ENCODE data around the gene YWHAG. TPM values are rescaled to one million over a fixed set of nuclear protein-coding genes. Genes with fewer than 3 reads are reported as not detected.
"Not testable (repeated sequence)": the region's sequence is repeated elsewhere in the genome, so short reads cannot be mapped to it uniquely, and the experiment has no call there.

YWHAG gene
- total RNA-seq, 1 donor from 2014 or later = 132 TPM

DNA sequence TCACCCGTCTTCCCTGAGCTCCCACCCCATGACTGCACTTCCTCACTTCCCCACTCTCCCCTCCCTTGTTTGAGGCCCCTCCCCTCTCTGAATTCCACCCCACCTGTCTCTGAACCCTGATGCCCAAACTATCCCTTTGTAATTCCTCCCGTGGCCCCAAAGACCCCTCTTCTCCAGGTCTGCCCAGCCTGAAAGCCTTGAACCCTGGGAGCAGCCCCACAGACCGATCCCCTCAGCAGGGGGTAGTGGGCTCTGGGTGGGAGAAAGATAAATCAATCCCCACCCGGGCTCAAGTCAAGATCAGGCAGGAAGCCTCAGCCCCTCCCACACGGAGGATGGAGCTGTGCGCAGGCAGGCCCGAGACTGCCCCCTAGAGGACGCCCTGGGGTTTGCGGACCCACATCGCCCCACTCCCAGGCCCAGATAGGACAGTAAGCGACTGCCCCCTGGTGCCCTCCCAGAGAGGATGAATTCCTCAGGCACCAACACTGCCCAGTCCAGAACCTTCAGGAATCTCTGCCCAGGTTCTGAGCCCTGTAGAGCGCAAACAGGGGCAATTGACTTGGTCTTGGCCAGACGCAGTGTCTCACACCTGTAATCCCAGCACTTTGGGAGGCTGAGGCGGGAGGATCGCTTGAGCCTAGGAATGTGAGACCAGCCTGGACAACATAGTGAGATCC, 44.6 kb downstream of the YWHAG start:
- H3K27me3 Mint-ChIP-seq = no peaks in the 10 kb centered on the region
- H3K27ac Mint-ChIP-seq = peak overlapping the region; percentile 82
- no peaks in the 10 kb centered on the region for H3K9me3 Mint-ChIP-seq (ENCODE audit: low read depth)
- no peaks in the 10 kb centered on the region for H3K36me3 Mint-ChIP-seq (ENCODE audit: insufficient read depth)
- peak; percentile 96 for DNase-seq (ENCODE audit: low spot score, unreplicated experiment)
- peaks cover 14% of the 10 kb centered on the region for H3K4me1 Mint-ChIP-seq (ENCODE audit: low read depth)
- no peak overlapping the region for H3K4me3 Mint-ChIP-seq (ENCODE audit: low read depth)
- no peak for TF ChIP-seq CTCF (IDR thresholded peaks at IDR 0.05; ENCODE audit: unreplicated experiment)

GRCh38 chr7:76311838-76312237, 47.0 kb downstream of the YWHAG start:
- H3K4me3 Mint-ChIP-seq (ENCODE audit: low read depth); H3K27ac Mint-ChIP-seq; H3K27me3 Mint-ChIP-seq; H3K36me3 Mint-ChIP-seq (ENCODE audit: insufficient read depth); H3K9me3 Mint-ChIP-seq (ENCODE audit: low read depth); H3K4me1 Mint-ChIP-seq (ENCODE audit: low read depth); DNase-seq (ENCODE audit: low spot score, unreplicated experiment): not testable (repeated sequence)

DNA sequence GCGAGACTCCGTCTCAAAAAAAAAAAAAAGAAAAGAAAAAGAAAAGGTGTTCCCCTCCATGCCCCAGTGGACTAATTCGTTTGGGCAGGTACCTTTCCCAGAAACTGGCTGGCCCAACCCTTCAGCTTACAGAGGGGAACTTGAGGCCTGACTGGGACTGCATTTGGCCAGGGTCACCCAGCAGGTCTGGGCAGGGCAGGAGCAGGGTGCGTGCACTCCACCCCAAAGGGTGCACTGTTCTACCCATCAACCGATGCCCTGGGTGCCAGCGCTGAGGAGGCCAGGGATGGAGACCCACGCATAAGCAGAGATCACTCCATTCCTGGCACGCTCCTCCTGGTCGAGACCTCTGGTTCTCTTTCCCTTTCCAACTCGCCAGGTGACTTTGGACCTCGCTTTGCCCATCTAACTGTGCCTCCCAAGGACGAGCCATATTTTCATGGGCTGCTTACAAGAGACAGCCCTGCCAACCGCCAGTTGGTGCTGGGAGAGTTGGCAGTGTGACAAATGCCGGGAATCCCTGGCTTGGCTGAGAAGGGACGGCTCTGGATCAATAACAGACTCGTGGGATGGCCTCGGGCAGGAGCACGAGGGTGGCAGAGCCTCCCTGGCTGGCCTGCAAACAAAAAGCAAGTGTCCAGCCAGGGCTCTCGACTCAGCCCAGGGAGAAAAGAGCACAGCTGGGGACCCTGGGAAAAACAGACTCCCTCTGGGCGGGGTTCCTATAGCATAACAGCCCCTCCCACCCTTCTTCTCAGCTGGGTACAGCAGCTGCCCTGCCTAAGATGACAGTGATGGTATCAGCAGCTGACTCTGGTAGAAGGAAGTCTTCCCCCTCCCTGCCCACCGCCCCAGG, 48.5 kb downstream of the YWHAG start:
- TF ChIP-seq CTCF (IDR thresholded peaks at IDR 0.05; ENCODE audit: unreplicated experiment) = no peak
- Mint-ChIP-seq H3K4me3 (ENCODE audit: low read depth) (no peak overlapping the region), H3K4me1 (ENCODE audit: low read depth) (peaks cover 9% of the 10 kb centered on the region), H3K36me3 (ENCODE audit: insufficient read depth) (no peaks in the 10 kb centered on the region), H3K27ac (no peak overlapping the region), H3K27me3 (no peaks in the 10 kb centered on the region), H3K9me3 (ENCODE audit: low read depth) (no peaks in the 10 kb centered on the region)
- DNase-seq (ENCODE audit: low spot score, unreplicated experiment) = no peak

- H3K9me3 Mint-ChIP-seq (ENCODE audit: low read depth); DNase-seq (ENCODE audit: low spot score, unreplicated experiment); H3K36me3 Mint-ChIP-seq (ENCODE audit: insufficient read depth); H3K4me3 Mint-ChIP-seq (ENCODE audit: low read depth); H3K4me1 Mint-ChIP-seq (ENCODE audit: low read depth); H3K27ac Mint-ChIP-seq; H3K27me3 Mint-ChIP-seq: not testable (repeated sequence)
Measured at GRCh38 chr7:76309341-76310101, 49.3 kb downstream of the YWHAG start.

DNA sequence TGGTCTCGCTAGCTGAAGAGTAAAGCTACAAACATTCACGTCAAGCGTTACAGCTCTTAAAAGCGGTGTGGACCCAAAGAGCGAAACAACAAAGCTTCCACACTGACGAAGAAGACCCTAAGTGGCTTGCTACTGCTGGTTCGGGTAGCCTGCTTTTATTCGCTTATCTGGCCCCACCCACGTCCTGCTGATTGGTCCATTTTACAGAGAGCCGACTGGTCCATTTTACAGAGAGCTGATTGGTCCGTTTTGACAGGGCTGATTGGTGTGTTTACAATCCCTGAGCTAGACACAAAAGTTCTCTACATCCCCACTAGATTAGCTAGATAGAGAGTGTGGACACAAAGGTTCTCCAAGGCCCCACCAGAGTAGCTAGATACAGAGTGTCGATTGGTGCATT, 49.9 kb downstream of the YWHAG start:
- not testable (repeated sequence) for H3K27me3 Mint-ChIP-seq; H3K4me3 Mint-ChIP-seq (ENCODE audit: low read depth); H3K27ac Mint-ChIP-seq; H3K9me3 Mint-ChIP-seq (ENCODE audit: low read depth); H3K36me3 Mint-ChIP-seq (ENCODE audit: insufficient read depth); DNase-seq (ENCODE audit: low spot score, unreplicated experiment)
- peaks cover 14% of the 10 kb centered on the region for H3K4me1 Mint-ChIP-seq (ENCODE audit: low read depth)

- Mint-ChIP-seq H3K4me1 (ENCODE audit: low read depth) (peaks cover 18% of the 10 kb centered on the region), H3K36me3 (ENCODE audit: insufficient read depth) (no peaks in the 10 kb centered on the region), H3K27ac (no peak overlapping the region), H3K9me3 (ENCODE audit: low read depth) (no peaks in the 10 kb centered on the region), H3K27me3 (peaks cover 4% of the 10 kb centered on the region), H3K4me3 (ENCODE audit: low read depth) (no peak overlapping the region)
- TF ChIP-seq CTCF (IDR thresholded peaks at IDR 0.05; ENCODE audit: unreplicated experiment) = no peak
- no peak for DNase-seq (ENCODE audit: low spot score, unreplicated experiment)
Measured at GRCh38 chr7:76304888-76305375, 53.9 kb downstream of the YWHAG start.

Measured in progenitor cell of endocrine pancreas (in vitro differentiated cells).